ENCODE measurements around the gene RBM6. TPM values are rescaled to one million over a fixed set of nuclear protein-coding genes. Genes with fewer than 3 reads are reported as not detected.

Gene RBM6
- total and polyA plus RNA-seq, 9 of the 15 experiments (the other 6 are each of a cell fraction or from before 2014, with no cell fraction given) = 19.9 to 82.2 (median 57.8) TPM

DNA sequence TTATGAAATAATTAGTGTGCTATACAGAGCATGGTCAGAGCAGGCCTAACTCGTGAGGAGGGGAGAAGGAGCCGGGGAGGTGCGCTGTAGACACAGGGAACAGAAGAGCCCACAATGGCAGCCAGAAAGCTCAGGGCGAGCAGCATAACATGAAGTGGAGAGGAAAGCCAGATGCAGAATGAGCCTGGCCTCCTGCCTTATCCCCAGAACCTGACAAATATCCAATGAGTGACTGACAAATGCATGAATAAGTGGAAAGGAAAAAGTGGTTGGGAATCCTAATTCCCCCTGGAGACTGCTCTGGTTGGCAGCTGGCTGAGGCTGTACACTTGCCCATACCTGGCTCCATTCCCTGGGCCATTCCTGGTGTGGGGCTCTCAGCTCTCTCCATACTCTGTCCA lies 27.1 kb upstream of the RBM6 start:
- Histone ChIP-seq H3K4me1 (replicated peaks in 1 of 2; ENCODE audit: control insufficient read depth in 2 of 2, insufficient read depth in 2 of 2, low read length in 2 of 2) (peaks cover 14 to 23% of the 10 kb centered on the region in 2 experiments; a peak in 4 of 5 replicates), H3K4me3 (no peak overlapping the region), H4K20me1 (replicated peaks; ENCODE audit: control insufficient read depth, insufficient read depth, low read length) (no peaks in the 10 kb centered on the region), H3K27me3 (ENCODE audit: control insufficient read depth in 2 of 2, insufficient read depth in 2 of 2, low read length in 2 of 2) (no peaks in the 10 kb centered on the region), H3K9ac (ENCODE audit: insufficient read depth in 1 of 2, low read depth in 2 of 2, low read length in 2 of 2) (no peak overlapping the region), H3K9me1 (ENCODE audit: control insufficient read depth, insufficient read depth, low read length) (peaks cover 2% of the 10 kb centered on the region), H3K79me2 (ENCODE audit: control insufficient read depth, insufficient read depth, low read length) (no peaks in the 10 kb centered on the region), H2AFZ (ENCODE audit: low read depth, low read length) (no peak overlapping the region), H3K36me3 (ENCODE audit: control insufficient read depth, insufficient read depth, low read length) (peaks cover 30% of the 10 kb centered on the region; the same call in 2 of the 3 replicates), H3K27ac (ENCODE audit: extremely low read depth, low read depth, low read length) (no peak overlapping the region), H3K9me3 (replicated peaks; ENCODE audit: control insufficient read depth, insufficient read depth, low read depth, low read length) (no peaks in the 10 kb centered on the region), H3K4me2 (ENCODE audit: insufficient read depth, low read length) (no peak overlapping the region)
- BruUV-seq (replicated peaks) = no TSS peak
- intact Hi-C loops (cut with micrococcal nuclease) (no loop called here), in situ Hi-C loops (cut with MboI) (no loop called here)
- DNase-seq (ENCODE audit: extremely low read depth in 1 of 4, low spot score in 3 of 4) (no peak), FAIRE-seq (no peak), ATAC-seq (no peak)
- CTCF ChIA-PET (ENCODE audit: low intra/inter-chr PET ratio) = no interaction called here
- 75% methylated on average over 2 of the region's 4 CpGs for WGBS (ENCODE audit: insufficient coverage, low coverage, missing lambda C conversion rate)
- POLR2A ChIA-PET = interaction anchor here (0.5 to 1.2 kb wide), 4 partner anchors 12 to 68 kb away, joined by 3 read pairs; no protein-coding TSS in a partner anchor
- no peak for TF ChIP-seq DMBX1 (CRISPR knock-in tag; IDR thresholded peaks at IDR 0.05; ENCODE audit: borderline replicate concordance)
- no peak for TF ChIP-seq CBX2 (IDR thresholded peaks at IDR 0.05; ENCODE audit: insufficient read depth, low read length, poor library complexity, severe bottlenecking)
- TF ChIP-seq ATF3 (IDR thresholded peaks at IDR 0.05) = no peak
- TF ChIP-seq ATF3 (CRISPR knock-in tag; conservative IDR thresholded peaks at IDR 0.05) = no peak
- TF ChIP-seq, protein P1, sequence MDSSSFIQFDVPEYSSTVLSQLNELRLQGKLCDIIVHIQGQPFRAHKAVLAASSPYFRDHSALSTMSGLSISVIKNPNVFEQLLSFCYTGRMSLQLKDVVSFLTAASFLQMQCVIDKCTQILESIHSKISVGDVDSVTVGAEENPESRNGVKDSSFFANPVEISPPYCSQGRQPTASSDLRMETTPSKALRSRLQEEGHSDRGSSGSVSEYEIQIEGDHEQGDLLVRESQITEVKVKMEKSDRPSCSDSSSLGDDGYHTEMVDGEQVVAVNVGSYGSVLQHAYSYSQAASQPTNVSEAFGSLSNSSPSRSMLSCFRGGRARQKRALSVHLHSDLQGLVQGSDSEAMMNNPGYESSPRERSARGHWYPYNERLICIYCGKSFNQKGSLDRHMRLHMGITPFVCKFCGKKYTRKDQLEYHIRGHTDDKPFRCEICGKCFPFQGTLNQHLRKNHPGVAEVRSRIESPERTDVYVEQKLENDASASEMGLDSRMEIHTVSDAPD (CRISPR knock-in tag; IDR thresholded peaks at IDR 0.05) = no peak
- no peak for TF ChIP-seq POLR2B (IDR thresholded peaks at IDR 0.05; ENCODE audit: low read depth, partially characterized antibody)
- no peak for TF ChIP-seq ZNF707 (CRISPR knock-in tag; conservative IDR thresholded peaks at IDR 0.05)
- no peak for TF ChIP-seq ZBTB9 (CRISPR knock-in tag; IDR thresholded peaks at IDR 0.05)
- TF ChIP-seq FOSL1 (tag; conservative IDR thresholded peaks at IDR 0.05) = no peak
- TF ChIP-seq ARID1B (IDR thresholded peaks at IDR 0.05) = no peak
- TF ChIP-seq TRIM24 (IDR thresholded peaks at IDR 0.05) = no peak
- no peak for TF ChIP-seq BDP1 (IDR thresholded peaks at IDR 0.05; ENCODE audit: insufficient read depth, insufficient read length)
- no peak for TF ChIP-seq ERF (CRISPR knock-in tag; IDR thresholded peaks at IDR 0.05)
- no peak for TF ChIP-seq GTF3C2 (IDR thresholded peaks at IDR 0.05; ENCODE audit: borderline replicate concordance, extremely low read depth, insufficient read length)
- TF ChIP-seq TCF7L2 (IDR thresholded peaks at IDR 0.05; ENCODE audit: low read depth, low read length) = no peak
- TF ChIP-seq U2AF1 (optimal IDR thresholded peaks at IDR 0.05; ENCODE audit: low read depth, low read length) = no peak
